HT-29 (cell line): ENCODE measurements around the gene TM4SF5. TPM values are rescaled to one million over a fixed set of nuclear protein-coding genes. Genes with fewer than 3 reads are reported as not detected.
"Not testable (repeated sequence)": the region's sequence is repeated elsewhere in the genome, so short reads cannot be mapped to it uniquely, and the experiment has no call there.

Experiments
- DNase-seq: peaks from one replicate; pipeline ENCODE4 v3.0.0-alpha.2; 2015; ENCODE audit warnings: low spot score
- total RNA-seq: library from RNA; depleted of rRNA; stranded (reverse); fragments of >200 nt; shearing (Covaris generic); gene quantifications from 2 replicates; pipeline ENCODE4 v1.2.3, GENCODE V29; 2014; rRNA removed

Gene TM4SF5
- total RNA-seq, 1 experiment from 2014 or later = 0.61 TPM

- no peak for DNase-seq
These were observed 51.8 kb downstream of the TM4SF5 start for GRCh38 chr17:4823373-4824089.

GRCh38 chr17:4827399-4827798 lies 55.7 kb downstream of the TM4SF5 start:
- DNase-seq = no peak

GRCh38 chr17:4832829-4833177 lies 61.1 kb downstream of the TM4SF5 start:
- DNase-seq = not testable (repeated sequence)

Other genes starting within 250 kb of the TM4SF5 start
- gene MYBBP1A, start 216.5 kb upstream of the TM4SF5 start, total RNA-seq = 136 and 177 TPM in 2 replicates
- 4.8 and 7.0 TPM in 2 replicates for gene GGT6, start 211.3 kb upstream of the TM4SF5 start, total RNA-seq
- gene SMTNL2, start 187.4 kb upstream of the TM4SF5 start, total RNA-seq = not detected in 2 replicates
- 0.13 TPM in 1 of 2 replicates, not detected in the other for gene ALOX15, start 130.2 kb upstream of the TM4SF5 start, total RNA-seq
- gene PELP1, start 67.7 kb upstream of the TM4SF5 start, total RNA-seq = 23.7 and 29.3 TPM in 2 replicates
- 30.4 and 32.3 TPM in 2 replicates for gene ARRB2, start 61.3 kb upstream of the TM4SF5 start, total RNA-seq
- 27.8 and 35.0 TPM in 2 replicates for gene MED11, start 40.5 kb upstream of the TM4SF5 start, total RNA-seq
- 0.18 and 0.86 TPM in 2 replicates for gene ZMYND15, start 32.1 kb upstream of the TM4SF5 start, total RNA-seq
- 11.5 and 12.7 TPM in 2 replicates for gene CXCL16, start 32.0 kb upstream of the TM4SF5 start, total RNA-seq
- gene VMO1, start 14.5 kb downstream of the TM4SF5 start, total RNA-seq = 0.58 TPM in 1 of 2 replicates, not detected in the other
- gene GLTPD2, start 17.1 kb downstream of the TM4SF5 start, total RNA-seq = not detected in 2 replicates
- 242 and 261 TPM in 2 replicates for gene PSMB6, start 24.3 kb downstream of the TM4SF5 start, total RNA-seq
- 6.9 and 10.9 TPM in 2 replicates for gene PLD2, start 35.3 kb downstream of the TM4SF5 start, total RNA-seq
- gene MINK1, start 61.5 kb downstream of the TM4SF5 start, total RNA-seq = 61.7 and 76.1 TPM in 2 replicates
- 0.97 and 1.4 TPM in 2 replicates for gene C17orf107, start 127.7 kb downstream of the TM4SF5 start, total RNA-seq
- not detected in 2 replicates for gene CHRNE, start 131.2 kb downstream of the TM4SF5 start, total RNA-seq
- not detected in 2 replicates for gene GP1BA, start 160.4 kb downstream of the TM4SF5 start, total RNA-seq
- gene SLC25A11, start 168.2 kb downstream of the TM4SF5 start, total RNA-seq = 58.8 and 83.6 TPM in 2 replicates
- 51.1 and 62.9 TPM in 2 replicates for gene RNF167, start 168.4 kb downstream of the TM4SF5 start, total RNA-seq
- gene PFN1, start 176.6 kb downstream of the TM4SF5 start, total RNA-seq = 2,317 and 2,656 TPM in 2 replicates
- 2.8 and 4.7 TPM in 2 replicates for gene ENO3, start 179.2 kb downstream of the TM4SF5 start, total RNA-seq
- gene SPAG7, start 195.9 kb downstream of the TM4SF5 start, total RNA-seq = 20.0 and 25.7 TPM in 2 replicates
- 3.2 and 7.3 TPM in 2 replicates for gene CAMTA2, start 215.8 kb downstream of the TM4SF5 start, total RNA-seq
- 0.13 and 0.81 TPM in 2 replicates for gene INCA1, start 225.6 kb downstream of the TM4SF5 start, total RNA-seq
- 75.3 and 83.6 TPM in 2 replicates for gene KIF1C, start 226.1 kb downstream of the TM4SF5 start, total RNA-seq